ENCODE data around the gene HLCS.

DNA sequence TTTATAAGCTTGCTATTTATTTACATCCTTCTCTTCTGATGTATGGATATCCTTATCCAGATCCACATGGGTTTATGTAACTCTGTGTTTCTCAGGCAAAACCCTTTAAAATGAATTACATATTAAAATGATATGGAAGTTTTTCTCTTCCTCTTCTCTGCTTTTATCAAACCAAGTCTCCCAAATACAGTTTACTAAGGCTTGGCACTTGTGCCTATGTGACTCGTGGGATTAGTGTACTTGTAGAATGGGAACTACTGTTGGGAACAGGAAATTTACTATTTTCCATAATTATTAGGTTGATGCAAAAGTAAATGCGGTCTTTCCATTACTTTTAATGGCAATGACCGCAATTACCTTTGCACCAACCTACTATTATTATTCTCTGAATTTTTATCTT, 252.7 kb downstream of the HLCS start:
- TF ChIP-seq CTCF (IDR thresholded peaks at IDR 0.05) (no peak), POLR2AphosphoS5 (IDR thresholded peaks at IDR 0.05) (no peak), POLR2A (IDR thresholded peaks at IDR 0.05) (no peak)

All from breast epithelium (tissue), 3 donors.